Ramos (cell line): ENCODE data around the gene TPP2.

Experiments
- in situ Hi-C: fragments of 300-500 bp; cut with MboI; formaldehyde crosslinking; loops from one replicate; pipeline ENCODE4 v1.14.3; 2022; ENCODE audit warnings: low sequenced_read_pairs; ENCODE audit not compliant: unreplicated experiment

Gene TPP2

GRCh38 chr13:102650444-102650843 is 53.7 kb downstream of the TPP2 start:
- in situ Hi-C loops = no loop called here

DNA sequence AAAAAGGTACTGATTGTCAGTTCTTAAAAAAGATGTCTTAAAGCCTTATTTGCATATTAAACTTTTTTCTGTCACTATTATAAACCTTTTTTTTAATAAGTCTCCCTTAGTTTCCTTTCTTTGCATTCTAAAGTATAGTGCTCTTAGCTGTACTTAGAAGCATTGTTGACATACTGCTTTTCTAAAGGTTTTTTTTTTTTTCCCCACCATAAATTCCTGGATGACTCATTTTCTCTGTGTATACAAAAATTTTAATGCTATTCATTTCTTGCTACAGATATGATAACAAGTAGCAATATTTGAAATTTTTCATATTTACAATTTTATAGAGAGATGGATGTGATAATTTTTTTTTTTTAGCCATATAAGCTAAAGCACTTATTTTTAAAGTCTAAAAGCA is 54.6 kb downstream of the TPP2 start:
- in situ Hi-C loops = no loop called here

DNA sequence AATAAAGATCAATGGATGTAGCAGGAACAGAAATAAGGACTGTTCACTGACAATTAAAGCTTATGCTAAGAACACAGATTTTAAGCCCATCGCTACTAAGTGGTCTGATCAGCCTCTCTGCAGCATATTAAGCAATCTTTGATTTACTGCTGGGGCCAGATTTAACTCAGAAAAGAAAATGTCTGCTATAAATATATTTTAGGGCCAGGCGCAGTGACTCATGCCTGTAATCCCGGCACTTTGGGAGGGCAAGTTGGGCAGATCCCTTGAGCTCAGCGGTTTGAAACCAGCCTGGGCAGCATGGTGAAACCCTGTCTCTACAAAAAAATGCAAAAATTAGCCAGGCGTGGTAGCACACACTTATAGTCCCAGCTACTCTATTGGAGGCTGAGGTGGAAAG is 55.1 kb downstream of the TPP2 start:
- in situ Hi-C loops = no loop called here

DNA sequence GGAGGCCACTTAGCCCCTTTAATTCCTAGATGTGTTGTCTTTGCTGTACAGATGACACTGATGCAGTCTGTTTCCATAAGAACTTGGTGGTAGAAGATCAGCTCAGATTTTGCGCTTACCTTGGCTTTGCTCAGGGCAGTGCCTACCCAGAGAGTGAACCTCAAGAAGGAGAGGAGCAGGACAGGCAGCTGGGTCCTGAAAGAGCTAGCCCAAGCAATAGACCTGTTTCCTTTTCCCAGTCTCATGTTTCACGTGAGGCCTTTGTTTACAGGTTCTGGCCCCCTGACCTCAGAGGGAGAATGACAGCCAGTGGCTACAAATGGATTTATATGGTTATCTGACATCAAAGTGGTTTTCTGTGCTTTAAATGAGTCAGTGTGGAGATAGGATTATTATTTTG is 58.0 kb downstream of the TPP2 start:
- in situ Hi-C loops = no loop called here

- in situ Hi-C loops = no loop called here
Measured at GRCh38 chr13:102657630-102658029, 60.8 kb downstream of the TPP2 start.

- in situ Hi-C loops = no loop called here
Measured at GRCh38 chr13:102658660-102659059, 61.9 kb downstream of the TPP2 start.

- in situ Hi-C loops = no loop called here
Measured at GRCh38 chr13:102659168-102659713, 62.5 kb downstream of the TPP2 start.

GRCh38 chr13:102667023-102667422 is 70.2 kb downstream of the TPP2 start:
- in situ Hi-C loops = no loop called here

DNA sequence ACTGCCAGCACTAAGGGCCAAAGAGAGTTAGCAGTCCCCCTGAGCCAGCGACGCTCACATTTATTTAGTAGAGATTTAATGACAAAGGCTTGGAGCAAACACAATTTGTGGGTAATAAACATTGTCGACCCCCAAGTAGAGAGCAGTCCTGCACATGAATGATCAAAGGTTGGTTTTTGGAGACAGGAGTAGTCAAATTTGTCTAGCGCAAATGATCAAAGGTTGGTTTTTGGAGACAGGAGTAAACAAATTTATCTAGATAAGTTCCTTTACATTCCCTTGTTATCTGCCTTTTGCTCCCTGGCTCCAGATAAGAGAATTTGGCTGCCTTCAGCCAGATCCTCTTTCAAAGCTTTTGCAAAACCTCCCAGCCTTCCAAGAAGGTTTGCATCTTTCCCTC is 71.1 kb downstream of the TPP2 start:
- in situ Hi-C loops = no loop called here

GRCh38 chr13:102670130-102670529 is 73.3 kb downstream of the TPP2 start:
- in situ Hi-C loops = no loop called here

GRCh38 chr13:102675115-102675514 is 78.3 kb downstream of the TPP2 start:
- in situ Hi-C loops = no loop called here

- in situ Hi-C loops = no loop called here
Measured at GRCh38 chr13:102677122-102677521, 80.3 kb downstream of the TPP2 start.

DNA sequence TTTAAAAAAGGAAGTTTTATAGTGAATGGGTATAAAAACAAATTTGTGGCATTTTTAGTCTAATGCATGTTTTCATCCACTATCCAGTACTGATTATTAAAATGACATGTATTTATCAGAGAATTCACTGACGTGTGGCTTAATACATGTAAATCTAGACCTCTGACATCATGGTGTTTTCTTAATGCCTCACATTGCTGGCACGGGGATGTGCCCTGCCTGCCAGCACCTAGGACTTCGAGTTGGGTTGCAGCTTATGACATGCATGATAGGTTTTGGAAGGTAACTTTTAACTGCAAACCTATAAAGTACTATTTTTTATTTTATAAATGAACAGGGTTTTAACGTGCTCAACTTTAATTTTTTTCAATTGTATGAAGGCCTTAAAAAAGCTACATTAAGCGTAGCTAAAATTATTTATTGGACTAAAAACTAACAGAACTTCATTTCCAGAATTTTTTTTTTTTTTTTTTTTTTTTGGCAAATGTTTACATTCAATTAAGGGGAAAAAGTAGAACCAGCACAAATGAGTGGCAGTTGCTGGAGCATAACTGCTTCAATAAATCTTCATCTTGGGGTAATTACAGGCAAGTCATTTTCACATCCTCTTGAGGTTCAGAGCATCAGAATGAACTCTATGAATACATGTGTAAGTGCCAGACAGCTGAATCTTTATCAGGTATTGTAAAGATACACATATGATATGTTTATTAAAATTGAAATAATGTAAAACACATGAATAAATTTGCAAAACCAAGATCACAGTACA is 81.7 kb downstream of the TPP2 start:
- in situ Hi-C loops = no loop called here

DNA sequence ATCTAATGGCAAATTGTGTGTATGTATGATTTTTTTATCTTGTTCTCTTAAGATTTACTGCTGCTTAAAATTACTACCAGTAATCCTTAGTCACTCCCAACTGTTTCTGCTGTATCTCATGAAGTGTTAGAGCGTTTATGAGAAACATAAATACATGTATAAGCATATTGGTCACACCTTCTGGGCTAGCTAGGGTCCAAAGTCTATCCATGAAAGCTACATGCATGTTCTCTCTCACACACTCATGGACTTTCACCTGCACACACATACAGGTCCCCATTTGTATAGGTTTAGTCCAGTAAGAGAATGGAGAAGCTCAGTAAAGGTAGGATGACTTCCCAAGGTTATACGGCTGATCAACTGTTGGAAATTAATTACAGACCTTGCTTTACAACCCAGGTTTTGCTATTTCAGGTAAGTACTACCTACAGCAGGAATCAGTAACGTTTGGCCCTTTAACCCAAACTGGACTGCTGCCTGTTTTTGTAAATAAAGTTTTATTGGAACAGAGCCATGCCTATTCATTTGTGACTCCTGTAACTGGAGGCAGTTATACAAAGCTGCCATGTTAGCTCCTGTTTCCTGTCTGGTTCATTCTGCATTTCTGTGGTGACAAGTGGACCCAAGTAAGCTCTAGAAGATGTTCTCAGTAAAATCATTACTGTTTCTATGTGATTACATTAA is 82.8 kb downstream of the TPP2 start:
- in situ Hi-C loops = no loop called here

- in situ Hi-C loops = no loop called here
Measured at GRCh38 chr13:102680133-102680717, 83.4 kb downstream of the TPP2 start.

DNA sequence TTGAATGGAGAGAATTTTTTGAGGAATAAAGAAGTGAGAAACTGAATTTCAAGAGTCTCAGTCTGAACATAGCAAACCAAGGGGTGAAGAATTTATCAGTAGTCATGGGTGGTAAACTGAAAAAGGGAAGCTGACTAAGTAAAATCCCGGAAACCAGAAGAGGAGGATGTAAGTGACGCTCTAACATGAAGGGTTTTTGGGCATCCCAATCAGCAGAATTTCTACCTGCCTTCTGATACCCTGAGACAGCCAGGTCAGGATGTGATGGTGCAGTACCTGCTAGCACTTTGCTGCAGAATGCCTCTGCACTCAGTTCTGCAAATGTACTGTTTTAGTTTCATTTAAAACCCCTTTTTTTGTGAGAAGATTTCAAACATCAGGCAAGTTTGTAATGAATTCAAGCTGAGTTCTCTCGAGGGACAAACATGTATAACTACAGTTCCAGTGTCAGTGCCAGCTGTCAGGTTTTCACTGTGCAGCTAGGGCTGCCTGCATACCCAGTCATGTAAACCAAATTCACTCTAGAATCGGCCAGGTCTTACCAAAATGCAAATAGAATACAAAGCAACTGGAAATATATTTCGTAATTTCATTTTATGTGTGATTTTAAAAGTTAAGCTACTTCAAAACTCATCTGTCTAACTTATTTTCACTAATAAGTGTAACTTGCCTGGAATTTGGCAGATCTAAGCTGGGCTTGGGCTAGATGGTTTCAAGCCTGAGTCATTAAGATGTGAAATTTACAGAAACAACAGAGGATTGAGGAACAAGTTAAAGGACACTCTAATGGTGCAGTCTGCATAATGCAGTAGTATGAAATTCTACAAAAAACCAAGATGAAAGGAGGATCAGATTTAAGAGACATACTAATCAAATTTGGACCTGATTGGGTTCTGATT is 84.3 kb downstream of the TPP2 start:
- in situ Hi-C loops = no loop called here

GRCh38 chr13:102682211-102682610 is 85.4 kb downstream of the TPP2 start:
- in situ Hi-C loops = no loop called here

GRCh38 chr13:102682727-102683126 is 85.9 kb downstream of the TPP2 start:
- in situ Hi-C loops = no loop called here

- in situ Hi-C loops = no loop called here
Measured at GRCh38 chr13:102683637-102684036, 86.9 kb downstream of the TPP2 start.

GRCh38 chr13:102686024-102686423 is 89.2 kb downstream of the TPP2 start:
- in situ Hi-C loops = no loop called here
